Right ventricle myocardium superior (tissue), 1 donor: ENCODE data around the gene PEX14. TPM values are rescaled to one million over a fixed set of nuclear protein-coding genes. Genes with fewer than 3 reads are reported as not detected.
A peak's percentile ranks its signal among the peaks of the same experiment; 100 is the strongest.

Experiments
- ATAC-seq: fragments of 200-7000 bp; cut with Tn5 transposase; one replicate; pipeline ENCODE4 v1.9.1; 2020; ENCODE audit warnings: mild to moderate bottlenecking; ENCODE audit not compliant: poor library complexity
- DNase-seq: peaks from one replicate; pipeline ENCODE4 v3.0.0-alpha.2; 2020
- intact Hi-C: fragments of 100-400 bp; cut with DNase I; formaldehyde crosslinking; loops from one replicate; pipeline ENCODE4 v1.11.2; 2022
- total RNA-seq: library from RNA; stranded (reverse); fragmentation: NEBNext Ultra II Directional; extraction: Animal tissue kit (Norgen Biotek cat#: 25700); gene quantifications from one replicate; pipeline ENCODE4 v1.2.1, GENCODE V29; 2021
- donor health status: DM: no; HTN: yes; CAD: no; lungs with severe emphysema.

Gene PEX14
- total RNA-seq, 1 donor from 2014 or later, result 18.4 TPM

- intact Hi-C loops, result no loop called here
Observed at GRCh38 chr1:10529765-10530164, 55.0 kb downstream of the PEX14 start.

DNA sequence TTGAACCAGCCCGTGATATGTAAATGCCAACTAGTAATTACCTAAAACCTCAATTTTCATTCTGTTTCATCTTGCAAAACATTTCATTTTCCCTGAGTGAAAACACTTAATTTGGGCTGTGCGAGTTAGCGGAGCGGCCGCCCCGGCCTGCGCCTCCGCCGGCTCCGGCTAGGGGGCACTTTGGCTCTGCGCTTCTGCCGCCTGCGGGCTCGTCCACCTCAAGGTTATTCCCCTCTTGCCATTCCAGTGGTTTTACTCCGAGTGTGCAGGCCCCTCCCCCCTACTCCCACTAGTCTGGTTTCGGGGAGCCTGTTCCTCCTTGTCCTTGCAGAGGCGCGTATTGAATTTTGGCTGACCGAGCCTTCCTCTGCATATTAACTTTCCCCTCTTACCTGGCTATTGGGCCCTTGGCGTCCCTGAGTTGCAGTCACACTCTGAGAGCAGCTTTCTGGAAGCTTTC is 55.6 kb downstream of the PEX14 start:
- peak; percentile 49 for DNase-seq
- ATAC-seq, result peak; percentile 65
- intact Hi-C loops, result no loop called here

More at GRCh38 chr1:10529765-10530164, 55.0 kb downstream of the PEX14 start:
- DNase-seq (no peak), ATAC-seq (no peak)

DNA sequence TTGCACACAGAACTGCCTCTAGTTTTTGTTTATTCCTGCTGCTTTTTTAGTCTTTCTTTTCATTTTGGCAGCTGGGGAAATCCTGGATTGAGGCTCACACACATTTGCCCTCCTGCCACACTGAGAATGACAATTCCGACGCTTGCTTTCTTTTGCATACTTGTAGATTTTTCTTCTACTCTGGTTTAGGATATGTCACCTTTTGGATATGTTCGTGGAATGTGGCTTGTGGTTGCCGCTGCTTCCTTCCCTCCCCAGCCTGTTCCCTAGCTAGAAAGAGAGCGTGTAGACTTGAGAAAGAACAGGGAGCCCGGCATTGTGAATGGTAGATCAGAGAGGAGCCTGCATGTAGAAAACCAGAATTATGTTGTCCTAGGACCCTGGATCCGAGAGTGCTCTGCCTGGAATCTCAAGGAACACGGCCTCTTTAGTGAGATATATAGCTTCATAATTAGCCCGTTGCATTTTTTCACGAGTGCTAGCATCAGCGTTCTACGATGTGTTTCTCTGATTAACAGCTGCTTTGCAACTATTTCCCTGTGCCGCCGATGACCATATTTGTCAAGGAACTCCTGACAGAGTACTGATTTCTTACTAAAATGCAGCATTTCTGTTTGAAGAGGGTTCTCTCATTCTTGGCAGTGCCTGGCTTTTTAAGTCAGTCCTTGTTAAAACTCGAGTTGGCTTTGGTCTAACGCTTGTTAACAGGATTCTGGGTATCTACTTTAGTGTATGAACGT is 56.2 kb downstream of the PEX14 start:
- ATAC-seq, result no peak
- intact Hi-C loops, result no loop called here
- no peak for DNase-seq

- intact Hi-C loops, result no loop called here
- DNase-seq (no peak), ATAC-seq (no peak)
Observed at GRCh38 chr1:10532362-10532761, 57.6 kb downstream of the PEX14 start.

DNA sequence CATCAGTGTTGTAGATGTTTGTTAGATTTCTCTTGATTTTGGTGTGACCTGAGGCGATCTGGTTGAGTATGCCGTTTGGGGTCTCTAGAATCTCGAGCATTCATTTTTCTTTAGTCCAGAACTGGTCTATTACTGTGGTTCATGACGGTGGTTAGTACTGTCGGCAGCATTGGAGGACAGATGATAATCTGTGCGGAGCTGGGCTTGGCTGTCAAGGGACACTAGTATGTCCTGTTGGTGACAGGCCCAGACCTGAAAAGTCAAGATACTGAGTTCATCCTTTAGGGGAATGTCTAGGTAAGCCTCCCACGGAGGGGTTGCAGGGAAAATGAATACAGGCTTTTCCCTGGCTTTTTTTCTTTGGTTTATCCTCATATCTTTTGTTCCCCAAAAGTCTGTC is 59.8 kb downstream of the PEX14 start:
- intact Hi-C loops, result no loop called here
- no peak for ATAC-seq
- DNase-seq, result no peak

- intact Hi-C loops, result no loop called here
- DNase-seq (no peak), ATAC-seq (no peak)
Observed at GRCh38 chr1:10536133-10536770, 61.5 kb downstream of the PEX14 start.

DNA sequence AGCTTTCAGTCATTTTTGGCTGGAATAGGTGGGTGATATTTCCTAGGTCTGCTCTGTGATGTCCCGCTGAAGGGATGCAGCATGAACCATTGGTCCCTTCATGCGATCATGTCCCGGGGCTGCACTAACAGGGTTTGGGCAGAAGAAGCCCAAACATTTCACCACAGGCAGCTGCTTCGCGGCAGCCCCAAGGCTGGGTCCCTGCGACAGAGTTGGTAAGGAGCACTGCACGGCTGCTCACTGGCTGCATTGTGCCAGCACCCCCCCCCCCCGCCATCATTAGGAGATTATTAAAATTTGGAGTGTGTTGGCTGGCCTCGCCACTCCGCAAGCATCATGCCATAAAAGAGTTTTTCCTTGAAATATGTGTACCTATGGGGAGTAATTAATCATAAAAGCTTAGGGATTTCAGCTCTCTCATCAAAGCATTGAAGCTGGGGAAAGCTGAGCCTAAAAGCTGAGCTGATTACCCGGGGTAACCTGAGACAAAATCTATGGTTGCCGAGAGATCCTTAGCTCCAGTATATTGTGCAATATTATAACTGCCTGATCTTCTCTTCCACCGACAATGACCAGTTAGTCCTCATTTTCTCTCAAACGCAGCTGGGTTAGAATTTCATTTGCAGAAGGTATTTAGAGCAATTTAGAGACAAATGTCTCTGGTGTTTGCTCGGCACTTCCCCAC is 62.5 kb downstream of the PEX14 start:
- intact Hi-C loops, result no loop called here
- no peak for ATAC-seq
- no peak for DNase-seq

- intact Hi-C loops, result no loop called here
- ATAC-seq, result peak; percentile 61
Observed at GRCh38 chr1:10538646-10539355, 64.1 kb downstream of the PEX14 start.

DNA sequence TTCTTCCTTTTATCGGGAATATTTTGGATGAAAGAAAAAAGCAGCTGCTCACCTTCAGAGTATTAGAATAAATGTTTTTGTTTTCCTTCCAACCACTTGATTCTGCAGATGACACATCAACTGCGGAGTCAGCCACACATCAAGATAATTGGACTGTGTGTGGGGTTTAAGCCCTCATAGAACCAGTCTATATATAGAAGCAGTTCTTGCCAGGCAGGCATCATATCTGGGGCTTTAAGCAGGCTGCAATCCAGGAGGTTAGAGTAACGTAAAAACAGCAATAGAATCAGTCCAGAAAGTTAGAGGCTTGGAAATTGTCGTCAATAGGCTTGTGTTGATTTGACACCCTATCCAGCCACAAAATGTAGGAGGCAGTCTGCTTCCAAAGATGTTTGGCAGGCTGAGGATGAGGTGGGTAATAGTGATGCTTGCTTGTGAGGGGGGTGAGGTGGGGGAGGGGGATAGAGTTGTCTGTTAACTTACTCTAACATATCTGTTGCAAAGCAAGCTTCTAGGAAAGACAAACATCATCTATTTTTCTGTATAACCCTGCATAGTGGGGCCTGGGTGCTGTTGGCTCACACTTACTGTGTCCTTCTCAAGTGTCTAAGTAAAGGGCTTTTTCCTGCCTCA is 64.8 kb downstream of the PEX14 start:
- no peak for DNase-seq
- ATAC-seq, result peak; percentile 28
- intact Hi-C loops, result no loop called here

More at GRCh38 chr1:10538646-10539355, 64.1 kb downstream of the PEX14 start:
- DNase-seq, result peak; percentile 60

DNA sequence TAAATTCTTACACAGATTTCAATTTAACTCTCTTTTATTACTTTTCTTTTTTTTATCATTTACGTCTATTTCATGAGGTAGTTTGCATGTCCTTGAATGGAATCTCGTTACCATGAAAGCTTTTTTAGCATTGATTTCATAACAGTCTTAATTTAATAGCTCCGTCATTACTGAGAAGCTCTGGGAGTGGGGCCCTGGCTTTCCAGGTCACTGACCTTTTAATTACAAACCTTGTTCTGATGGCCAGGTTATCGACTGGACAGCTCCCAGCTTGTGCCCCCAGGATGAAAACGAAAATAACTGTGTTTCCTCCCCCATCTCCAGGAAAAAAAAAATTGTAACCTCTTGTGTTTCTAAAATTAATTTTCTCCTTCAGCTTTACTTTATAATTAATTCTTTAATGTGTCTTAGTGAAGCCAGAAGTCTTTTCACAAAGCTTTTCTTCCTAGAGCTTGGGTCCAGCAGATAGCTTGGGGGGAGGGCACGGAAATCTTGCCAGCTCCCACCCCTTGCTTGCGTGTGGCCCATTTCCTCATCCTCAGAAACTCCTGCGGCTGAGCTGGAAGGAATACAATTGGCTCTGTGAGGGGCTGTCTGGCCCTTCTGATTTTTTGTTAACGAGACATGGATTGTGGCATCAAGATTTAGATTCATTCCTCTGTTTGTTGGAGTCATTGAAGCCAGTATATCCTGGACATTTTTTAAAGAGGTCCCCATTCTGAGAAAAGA is 65.7 kb downstream of the PEX14 start:
- DNase-seq, result peak; percentile 62
- peak; percentile 53 for ATAC-seq
- intact Hi-C loops, result no loop called here

GRCh38 chr1:10541286-10541685 is 66.5 kb downstream of the PEX14 start:
- DNase-seq, result no peak
- intact Hi-C loops, result no loop called here
- no peak for ATAC-seq

DNA sequence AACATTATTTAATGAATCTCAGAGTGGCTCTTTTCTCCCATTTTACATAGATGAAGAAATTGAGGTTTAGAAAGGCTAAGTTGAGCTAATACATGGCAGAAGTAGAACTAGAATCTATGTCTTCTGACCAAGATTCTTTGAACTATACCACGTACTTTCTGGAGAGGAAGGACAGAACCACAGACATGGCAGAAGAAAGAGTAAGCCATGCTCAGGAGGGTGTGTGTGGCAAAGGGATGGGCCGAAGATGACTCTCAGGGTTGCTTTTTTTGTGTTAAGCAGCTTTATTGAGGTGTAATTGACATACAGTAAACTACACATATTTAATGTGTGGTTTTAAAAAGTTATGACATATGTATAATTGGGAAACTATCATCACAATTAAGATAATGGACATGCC is 69.5 kb downstream of the PEX14 start:
- no peak for ATAC-seq
- intact Hi-C loops, result no loop called here

GRCh38 chr1:10546896-10547295 is 72.1 kb downstream of the PEX14 start:
- intact Hi-C loops, result no loop called here
- DNase-seq (no peak), ATAC-seq (no peak)

More for the DNA sequence above, 69.5 kb downstream of the PEX14 start:
- no peak for DNase-seq

- DNase-seq (no peak), ATAC-seq (no peak)
- intact Hi-C loops, result no loop called here
Observed at GRCh38 chr1:10549904-10550664, 75.3 kb downstream of the PEX14 start.

GRCh38 chr1:10553118-10553517 is 78.4 kb downstream of the PEX14 start:
- ATAC-seq (no peak), DNase-seq (no peak)
- intact Hi-C loops, result no loop called here

DNA sequence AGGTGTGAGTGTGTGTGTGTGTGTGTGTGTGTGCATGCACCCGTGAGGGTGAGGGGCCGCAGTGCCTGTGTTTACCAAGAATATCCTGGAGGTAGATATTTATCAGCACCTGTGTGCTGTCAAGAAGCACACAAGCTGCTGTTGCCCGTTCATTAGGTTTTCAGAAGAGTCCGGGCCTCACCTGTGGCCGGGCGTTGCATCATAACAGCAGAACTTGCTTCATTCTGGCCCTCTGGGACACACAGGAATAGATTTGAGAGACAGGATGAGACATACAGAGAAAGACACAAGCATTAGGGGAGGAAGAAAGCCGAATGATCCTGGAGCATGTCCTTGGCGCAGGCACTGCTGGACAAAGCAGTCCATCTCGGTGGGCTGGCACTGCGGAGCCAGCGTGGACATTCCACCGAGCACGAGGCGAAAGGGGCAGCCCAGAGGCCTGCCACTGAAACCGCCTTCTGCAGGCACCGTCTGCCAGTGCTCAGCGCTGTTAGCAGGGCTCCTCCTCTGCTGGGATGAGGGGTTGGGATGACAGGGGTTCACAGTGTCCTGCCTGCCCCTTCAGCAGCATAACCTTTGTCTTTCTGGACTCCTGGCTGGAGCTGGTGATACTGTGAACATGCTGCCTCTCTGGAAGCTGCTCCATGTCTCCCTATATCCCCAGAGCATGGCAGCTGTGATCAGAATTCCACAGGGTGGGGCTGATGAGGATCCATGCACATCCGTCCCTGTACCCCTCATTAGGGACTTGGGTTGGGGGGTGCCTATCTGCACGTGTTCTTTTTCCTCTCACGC is 81.1 kb downstream of the PEX14 start:
- ATAC-seq (peak; percentile 64), DNase-seq (no peak)

More for the DNA sequence above, 81.1 kb downstream of the PEX14 start:
- intact Hi-C loops, result no loop called here
